GM19455 (cell line): ENCODE data around the gene SLC25A22.

Experiments used
- ATAC-seq: cut with Tn5 transposase; IDR thresholded peaks from one replicate; pipeline ENCODE4 v1.9.1; 2021; ENCODE audit not compliant: unreplicated experiment

Gene SLC25A22

DNA sequence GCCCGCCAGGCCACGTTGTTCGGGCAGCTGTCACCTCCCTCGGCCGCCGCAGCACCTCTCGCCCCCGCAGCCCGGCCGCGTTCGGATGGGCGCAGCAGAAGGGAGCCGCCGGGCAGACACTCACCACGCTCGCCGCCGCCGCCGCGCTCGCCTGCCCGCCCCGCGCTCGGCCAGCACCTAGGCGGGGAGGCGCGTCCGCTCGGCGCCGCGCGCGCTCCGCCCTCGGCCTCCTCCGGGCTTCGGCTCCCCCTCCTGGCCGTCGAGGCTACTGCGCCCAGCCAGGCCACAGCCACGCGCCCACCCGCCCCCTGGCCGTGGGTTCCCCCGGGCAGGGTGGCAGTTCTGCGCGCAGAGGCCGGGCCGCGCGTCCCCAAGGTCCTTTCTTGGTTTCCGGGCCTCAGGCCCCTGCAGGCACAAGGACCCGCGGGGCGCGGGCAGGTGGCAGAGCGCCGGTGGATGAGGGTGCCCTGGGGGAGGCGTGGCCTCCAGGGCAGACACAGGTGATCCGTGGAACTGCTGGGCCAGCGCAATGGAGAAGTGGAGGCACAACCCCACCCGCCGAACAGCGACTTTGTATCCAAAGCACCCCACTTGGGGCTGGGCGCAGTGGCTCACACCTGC is at the start of gene SLC25A22:
TSS of gene SLC25A22 (minus strand) at position 189 of the 621 bp plus-strand sequence. CDS start 3,275 bp downstream, outside the sequence.
- ATAC-seq, result peak; percentile 56

DNA sequence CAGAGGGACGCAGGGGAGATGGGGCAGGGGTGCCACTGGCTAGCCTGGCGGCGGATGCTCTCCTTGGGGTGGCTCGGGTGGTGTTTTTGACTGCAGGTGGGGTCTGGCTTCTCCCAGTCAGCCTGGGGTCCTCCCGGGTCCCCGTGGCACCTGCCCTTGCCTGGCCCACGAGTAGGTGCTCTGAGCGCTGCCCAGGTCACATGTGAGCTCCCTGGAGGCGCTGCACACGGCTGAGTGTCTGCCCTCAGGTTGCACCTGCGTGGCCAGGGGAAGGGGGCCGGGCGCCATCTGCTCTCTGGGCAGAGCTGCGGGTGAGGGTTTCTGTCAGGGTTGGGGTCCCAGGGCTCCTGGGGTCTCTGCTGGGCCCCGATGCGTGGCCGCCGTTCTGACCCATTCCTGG is 49.8 kb upstream of the SLC25A22 start:
- ATAC-seq, result no peak

GRCh38 chr11:846496-847098 is 48.5 kb upstream of the SLC25A22 start:
- no peak for ATAC-seq

- ATAC-seq, result no peak
Observed at GRCh38 chr11:845872-846495, 47.9 kb upstream of the SLC25A22 start.

- ATAC-seq, result no peak
Observed at GRCh38 chr11:844693-845644, 46.9 kb upstream of the SLC25A22 start.

DNA sequence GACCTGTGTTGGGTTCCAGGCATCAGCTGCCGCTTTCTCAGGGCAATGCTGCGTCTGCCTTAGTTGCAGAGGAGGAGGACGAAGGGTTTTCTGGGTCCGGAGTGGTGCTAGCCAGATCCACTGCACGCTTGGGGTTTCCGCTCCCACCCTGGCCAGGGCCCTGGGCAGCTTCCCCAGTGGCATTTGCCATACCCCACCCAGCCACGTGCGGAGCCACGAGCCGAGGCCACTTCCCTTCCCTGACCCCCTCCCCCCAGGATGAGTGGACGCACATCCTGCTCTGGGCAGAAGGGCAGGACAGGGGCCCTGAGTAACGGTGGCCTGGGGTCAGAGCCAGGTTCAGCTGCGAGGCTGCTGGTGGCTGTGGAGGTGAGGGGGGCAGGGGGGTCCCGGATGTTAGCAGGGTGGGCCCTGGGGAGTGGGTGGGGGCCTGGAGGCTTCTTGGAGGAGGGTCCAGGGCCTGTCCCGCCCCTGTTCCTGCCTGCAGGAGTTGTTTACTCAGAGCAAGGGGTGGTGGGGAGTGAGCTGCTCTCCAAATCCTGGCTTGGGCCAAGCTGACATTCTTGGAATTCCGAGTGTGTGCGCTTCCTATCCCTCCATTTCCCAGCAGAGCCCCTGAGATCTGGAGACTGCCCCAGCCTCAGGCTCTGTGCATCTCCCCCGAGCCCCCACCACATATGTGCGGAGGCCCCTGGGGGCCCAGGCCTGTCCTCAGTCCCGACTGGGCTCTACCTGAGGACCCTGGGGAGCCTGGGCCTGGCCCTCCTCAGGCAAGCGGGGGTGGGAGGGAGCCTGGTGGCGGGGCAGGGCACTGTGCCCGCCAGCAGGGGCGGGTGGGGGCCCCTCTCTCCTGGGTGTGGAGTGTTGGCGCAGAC is 46.0 kb upstream of the SLC25A22 start:
- ATAC-seq, result no peak

GRCh38 chr11:843086-843734 is 45.1 kb upstream of the SLC25A22 start:
- ATAC-seq, result no peak

DNA sequence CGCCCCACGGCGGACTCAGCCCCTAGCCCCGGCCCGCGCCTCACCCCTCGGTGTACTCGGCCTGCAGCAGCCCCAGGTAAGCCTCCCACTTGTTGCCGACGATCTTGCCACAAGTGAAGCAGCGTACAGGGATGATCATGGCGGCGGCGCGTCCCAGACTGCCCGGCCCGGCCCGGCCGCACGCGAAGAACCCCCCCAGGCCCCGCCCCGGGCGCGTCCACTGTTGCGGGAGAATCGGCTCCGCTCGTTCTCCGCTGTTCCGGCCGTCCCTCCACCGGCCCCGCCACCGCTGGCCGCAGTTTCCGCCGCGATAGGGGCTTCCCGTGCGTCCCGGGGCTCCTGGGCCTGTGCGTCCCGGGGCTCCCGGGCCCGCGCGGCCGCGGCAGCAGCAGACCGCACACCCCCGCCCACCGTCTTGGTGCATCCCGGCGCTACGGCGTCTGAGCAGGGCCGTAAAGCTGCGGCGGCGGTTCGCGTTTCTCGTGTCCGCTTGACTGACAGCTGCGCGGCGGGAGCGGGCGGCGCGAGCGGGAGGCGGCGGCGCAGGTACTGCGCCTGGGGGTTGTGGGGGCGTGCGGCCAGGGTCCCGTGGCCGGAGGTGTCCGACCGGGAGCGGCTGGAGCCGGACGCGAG is 44.4 kb upstream of the SLC25A22 start, which contains the start of the genes POLR2L and TSPAN4:
TSS of gene POLR2L (minus strand) at position 160 of the 633 bp plus-strand sequence. CDS start at position 139, 21 bp downstream.
TSS of gene TSPAN4 (plus strand) at position 483 of the 633 bp plus-strand sequence. CDS start 7,453 bp downstream, outside the sequence.
- peak; percentile 63 for ATAC-seq

- peak; percentile 41 for ATAC-seq
Observed at GRCh38 chr11:841981-842369, 43.9 kb upstream of the SLC25A22 start.

- ATAC-seq, result no peak
Observed at GRCh38 chr11:839875-840617, 42.0 kb upstream of the SLC25A22 start.

GRCh38 chr11:839280-839623 is 41.2 kb upstream of the SLC25A22 start:
- no peak for ATAC-seq

DNA sequence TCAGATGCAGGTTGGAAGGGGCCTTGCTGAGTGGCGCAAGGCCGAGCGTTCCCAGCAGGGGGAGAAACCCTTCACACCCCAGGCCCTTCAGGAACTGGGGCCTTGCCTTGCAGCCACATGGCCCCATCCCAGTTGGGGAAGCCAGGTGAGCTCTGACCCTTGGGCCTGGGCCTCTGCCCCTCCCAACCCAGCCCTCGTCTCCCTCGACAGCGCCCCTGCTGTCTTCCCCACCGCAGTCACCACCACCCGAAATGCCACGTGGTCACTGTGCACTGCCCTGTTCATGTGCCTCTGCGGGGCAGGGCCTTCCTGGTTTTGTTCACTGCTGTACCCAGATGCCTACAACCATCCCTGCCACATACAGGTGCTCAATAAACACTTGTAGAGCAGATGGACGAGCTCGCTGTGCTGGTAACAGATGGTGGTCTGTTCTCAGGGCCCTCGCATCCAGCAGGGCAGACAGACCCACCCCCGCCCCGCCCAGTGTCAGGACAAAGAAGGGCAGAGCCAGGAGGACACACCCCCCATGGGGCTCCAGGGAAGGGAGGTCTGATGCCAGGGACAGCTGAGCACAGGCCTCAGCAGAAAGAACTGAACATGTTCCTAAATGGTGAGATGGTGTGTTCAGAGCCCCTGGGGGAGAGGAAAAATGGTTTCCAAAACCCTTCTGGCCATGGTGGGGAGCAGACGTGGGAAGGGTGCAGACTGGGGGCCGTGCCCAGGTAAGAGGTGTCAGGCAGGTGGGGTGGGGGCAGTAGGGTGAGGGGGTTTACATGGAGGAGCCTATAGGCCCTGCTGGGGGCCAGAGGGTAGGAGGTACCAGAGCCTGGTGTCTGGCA is 40.6 kb upstream of the SLC25A22 start:
- no peak for ATAC-seq

DNA sequence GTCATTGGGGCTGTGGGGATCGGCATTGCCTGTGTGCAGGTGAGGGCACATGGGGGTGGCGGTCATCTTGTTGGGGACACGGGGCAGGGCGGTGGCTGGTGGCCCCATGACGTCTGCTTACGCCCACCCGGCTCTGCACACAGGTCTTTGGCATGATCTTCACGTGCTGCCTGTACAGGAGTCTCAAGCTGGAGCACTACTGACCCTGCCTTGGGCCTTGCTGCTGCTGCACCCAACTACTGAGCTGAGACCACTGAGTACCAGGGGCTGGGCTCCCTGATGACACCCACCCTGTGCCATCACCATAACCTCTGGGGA is 39.9 kb upstream of the SLC25A22 start:
- ATAC-seq, result no peak

- no peak for ATAC-seq
Observed at GRCh38 chr11:837189-837989, 39.3 kb upstream of the SLC25A22 start.

GRCh38 chr11:836700-837099 is 38.6 kb upstream of the SLC25A22 start:
- no peak for ATAC-seq

- no peak for ATAC-seq
Observed at GRCh38 chr11:836274-836673, 38.2 kb upstream of the SLC25A22 start.
